Stimulated activated CD8-positive, alpha-beta memory T cell treated with anti-CD3 and anti-CD28 coated beads, Interleukin-15, amount 100 ng/mL, for 1 hour (primary cell): ENCODE measurements around the gene MAP3K2.

Experiments used
- DNase-seq: peaks from one replicate; pipeline ENCODE4 v3.0.0-alpha.2; 2020; ENCODE audit warnings: low read depth

Gene MAP3K2, protein sequence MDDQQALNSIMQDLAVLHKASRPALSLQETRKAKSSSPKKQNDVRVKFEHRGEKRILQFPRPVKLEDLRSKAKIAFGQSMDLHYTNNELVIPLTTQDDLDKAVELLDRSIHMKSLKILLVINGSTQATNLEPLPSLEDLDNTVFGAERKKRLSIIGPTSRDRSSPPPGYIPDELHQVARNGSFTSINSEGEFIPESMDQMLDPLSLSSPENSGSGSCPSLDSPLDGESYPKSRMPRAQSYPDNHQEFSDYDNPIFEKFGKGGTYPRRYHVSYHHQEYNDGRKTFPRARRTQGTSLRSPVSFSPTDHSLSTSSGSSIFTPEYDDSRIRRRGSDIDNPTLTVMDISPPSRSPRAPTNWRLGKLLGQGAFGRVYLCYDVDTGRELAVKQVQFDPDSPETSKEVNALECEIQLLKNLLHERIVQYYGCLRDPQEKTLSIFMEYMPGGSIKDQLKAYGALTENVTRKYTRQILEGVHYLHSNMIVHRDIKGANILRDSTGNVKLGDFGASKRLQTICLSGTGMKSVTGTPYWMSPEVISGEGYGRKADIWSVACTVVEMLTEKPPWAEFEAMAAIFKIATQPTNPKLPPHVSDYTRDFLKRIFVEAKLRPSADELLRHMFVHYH

DNA sequence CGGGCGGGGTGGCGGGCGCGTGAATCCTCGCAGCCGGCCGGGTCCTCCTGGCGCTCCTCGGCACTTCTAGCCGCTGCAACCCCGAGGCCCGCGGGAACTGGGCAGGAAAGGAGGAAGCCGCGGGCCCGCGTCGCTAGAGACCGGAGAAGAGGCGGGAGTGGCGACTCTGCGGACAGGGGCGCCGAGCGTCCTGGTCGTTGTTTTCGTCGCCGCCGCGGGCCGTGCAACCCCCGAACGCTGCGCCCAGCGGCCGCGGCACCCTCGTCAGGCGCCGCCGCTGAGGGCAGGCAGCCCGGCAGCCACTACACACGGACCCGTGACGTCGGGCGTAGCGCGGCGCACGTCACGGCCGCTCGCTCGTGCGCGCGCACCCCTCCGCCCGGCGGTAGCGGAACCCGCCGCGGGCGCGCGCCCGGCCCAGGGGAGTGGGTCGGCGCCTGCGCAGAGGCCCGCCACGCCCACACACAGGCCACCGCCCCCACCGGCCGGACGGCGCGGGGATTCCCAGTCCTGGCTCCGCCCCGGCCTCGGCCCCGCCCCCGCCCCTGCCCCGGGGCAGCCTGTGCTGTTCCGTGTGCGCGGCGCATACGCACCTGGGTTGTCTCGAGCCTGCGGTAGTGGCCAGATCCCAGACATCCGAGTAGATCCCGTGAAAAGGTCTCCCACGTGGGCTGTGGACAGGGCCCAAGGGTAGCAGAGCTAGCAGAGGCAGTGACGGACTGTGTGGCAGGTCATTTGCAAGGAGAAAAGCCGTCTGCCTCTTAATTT is at the start of gene MAP3K2:
TSS of gene MAP3K2 (minus strand) at position 321 of the 768 bp plus-strand sequence. CDS start 44,846 bp downstream, outside the sequence.
- DNase-seq, result peak; percentile 92

DNA sequence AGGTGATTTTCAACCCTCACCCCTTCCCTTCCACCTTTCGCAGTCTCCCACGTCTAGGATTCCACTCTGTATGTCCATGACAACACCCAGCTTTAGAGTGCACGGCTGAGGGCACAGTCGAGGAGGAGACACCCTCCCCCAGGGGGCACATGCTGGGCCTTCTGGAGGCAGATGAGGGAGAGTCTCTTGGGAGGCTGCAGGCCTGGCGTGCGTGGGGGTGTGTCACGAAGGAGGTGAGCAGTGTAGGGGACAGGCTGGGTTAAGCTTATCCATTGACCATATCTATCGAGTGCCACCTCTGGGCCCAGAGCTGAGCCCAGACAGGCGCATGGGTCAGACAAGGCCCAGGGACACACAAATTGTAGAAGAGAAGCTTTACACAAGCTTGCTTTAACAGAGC is 49.3 kb upstream of the MAP3K2 start:
- no peak for DNase-seq

DNA sequence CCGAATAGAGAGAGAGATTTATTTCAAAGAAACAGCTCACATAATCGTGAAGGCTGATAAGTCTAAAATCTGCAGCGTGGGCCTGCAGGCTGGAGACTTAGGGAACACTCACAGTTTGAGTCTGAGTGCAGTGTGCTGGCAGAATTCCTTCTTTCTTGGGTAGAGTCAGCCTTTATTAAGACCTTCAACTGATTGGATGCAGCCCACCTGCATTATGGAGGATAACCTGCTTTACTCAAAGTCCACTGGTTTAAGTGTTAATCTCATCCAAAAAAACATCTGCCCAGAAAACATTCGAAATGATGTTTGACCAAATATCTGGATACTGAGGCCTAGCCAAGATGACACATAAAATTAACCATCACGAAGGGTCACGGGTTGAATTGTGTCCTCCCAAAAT is 46.7 kb upstream of the MAP3K2 start:
- no peak for DNase-seq

DNA sequence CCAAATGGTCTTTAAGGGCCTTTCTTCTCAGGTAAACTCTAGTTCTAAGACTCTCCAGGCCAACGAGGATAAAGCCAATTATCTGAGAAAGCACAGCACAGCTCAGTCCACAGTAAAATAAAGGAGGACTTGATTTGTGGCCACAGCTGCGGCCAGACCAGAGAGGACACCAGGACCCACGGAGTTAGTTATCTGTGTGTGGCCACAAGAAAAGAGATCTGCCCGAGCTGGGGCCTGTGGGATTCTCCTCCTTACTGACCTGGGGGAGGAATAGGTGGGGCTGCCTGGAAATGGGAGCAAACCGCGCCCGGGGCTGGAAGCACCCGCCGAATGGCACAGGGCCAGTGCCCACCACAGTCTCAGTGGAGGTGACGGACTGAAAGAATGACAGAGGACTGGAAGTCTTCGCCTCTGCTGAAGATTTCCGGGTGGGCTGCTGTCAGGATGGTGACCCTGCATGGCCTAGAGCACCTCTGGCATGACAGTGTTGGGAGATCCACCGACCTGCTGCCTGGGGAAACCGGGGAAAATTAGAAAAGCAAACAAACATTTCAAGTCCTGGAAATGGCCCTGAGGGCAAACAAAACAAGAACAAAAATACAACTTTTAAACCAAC is 43.7 kb upstream of the MAP3K2 start:
- DNase-seq, result no peak

DNA sequence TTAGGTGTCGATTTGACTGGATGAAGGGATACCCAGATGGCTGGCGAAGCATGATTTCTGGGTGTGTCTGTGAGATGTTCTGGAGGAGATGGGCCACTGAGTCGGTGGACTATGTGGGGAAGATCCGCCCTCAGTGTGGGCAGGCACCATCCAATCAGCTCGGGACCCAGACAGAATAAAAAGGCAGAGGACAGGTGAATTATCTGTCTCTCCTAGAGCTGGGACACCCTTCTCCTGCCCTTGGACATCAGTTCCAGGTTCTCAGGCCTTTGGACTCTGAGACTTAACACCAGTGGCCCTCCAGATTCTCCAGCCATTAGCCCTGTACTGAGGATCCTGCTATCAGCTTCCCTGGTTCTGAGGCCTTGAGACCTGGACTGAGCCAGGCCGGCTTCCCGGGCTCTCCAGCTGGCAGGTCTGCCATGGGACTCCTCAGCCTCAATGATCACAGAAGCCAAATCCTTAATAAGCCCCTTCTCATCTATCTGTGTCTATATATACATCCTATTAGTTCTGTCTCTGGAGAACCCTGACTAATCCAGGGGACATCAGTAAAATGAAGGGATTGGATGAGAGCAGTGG is 42.2 kb upstream of the MAP3K2 start:
- DNase-seq, result no peak

DNA sequence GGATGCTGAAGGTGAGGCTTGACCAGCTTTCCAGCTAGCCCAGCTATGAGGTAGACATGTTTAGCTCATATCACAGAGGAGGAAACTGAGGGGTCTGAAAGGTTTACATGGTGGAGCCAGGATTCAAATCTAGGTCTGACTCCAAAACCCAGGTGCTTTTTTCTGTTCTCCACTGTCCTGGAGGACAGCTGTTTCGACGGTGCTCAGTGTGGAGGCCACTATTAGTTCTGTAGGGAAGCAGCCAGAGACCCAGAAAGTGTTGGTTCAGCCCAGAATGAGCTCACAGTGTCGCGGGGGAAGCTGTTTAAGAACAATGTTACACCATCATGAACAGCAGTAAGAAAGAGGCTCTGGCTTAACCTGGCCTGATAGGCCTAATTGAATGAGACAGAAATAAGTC is 41.5 kb upstream of the MAP3K2 start:
- DNase-seq, result no peak

DNA sequence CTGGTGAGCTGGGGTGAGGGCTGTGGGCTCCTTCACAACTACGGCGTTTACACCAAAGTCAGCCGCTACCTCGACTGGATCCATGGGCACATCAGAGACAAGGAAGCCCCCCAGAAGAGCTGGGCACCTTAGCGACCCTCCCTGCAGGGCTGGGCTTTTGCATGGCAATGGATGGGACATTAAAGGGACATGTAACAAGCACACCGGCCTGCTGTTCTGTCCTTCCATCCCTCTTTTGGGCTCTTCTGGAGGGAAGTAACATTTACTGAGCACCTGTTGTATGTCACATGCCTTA is 41.0 kb upstream of the MAP3K2 start:
- no peak for DNase-seq

DNA sequence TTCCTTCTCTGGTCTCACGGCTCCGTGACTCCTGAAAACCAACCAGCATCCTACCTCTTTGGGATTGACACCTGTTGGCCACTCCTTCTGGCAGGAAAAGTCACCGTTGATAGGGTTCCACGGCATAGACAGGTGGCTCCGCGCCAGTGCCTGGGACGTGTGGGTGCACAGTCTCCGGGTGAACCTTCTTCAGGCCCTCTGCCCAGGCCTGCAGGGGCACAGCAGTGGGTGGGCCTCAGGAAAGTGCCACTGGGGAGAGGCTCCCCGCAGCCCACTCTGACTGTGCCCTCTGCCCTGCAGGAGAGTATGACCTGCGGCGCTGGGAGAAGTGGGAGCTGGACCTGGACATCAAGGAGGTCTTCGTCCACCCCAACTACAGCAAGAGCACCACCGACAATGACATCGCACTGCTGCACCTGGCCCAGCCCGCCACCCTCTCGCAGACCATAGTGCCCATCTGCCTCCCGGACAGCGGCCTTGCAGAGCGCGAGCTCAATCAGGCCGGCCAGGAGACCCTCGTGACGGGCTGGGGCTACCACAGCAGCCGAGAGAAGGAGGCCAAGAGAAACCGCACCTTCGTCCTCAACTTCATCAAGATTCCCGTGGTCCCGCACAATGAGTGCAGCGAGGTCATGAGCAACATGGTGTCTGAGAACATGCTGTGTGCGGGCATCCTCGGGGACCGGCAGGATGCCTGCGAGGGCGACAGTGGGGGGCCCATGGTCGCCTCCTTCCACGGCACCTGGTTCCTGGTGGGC is 40.5 kb upstream of the MAP3K2 start:
- no peak for DNase-seq

DNA sequence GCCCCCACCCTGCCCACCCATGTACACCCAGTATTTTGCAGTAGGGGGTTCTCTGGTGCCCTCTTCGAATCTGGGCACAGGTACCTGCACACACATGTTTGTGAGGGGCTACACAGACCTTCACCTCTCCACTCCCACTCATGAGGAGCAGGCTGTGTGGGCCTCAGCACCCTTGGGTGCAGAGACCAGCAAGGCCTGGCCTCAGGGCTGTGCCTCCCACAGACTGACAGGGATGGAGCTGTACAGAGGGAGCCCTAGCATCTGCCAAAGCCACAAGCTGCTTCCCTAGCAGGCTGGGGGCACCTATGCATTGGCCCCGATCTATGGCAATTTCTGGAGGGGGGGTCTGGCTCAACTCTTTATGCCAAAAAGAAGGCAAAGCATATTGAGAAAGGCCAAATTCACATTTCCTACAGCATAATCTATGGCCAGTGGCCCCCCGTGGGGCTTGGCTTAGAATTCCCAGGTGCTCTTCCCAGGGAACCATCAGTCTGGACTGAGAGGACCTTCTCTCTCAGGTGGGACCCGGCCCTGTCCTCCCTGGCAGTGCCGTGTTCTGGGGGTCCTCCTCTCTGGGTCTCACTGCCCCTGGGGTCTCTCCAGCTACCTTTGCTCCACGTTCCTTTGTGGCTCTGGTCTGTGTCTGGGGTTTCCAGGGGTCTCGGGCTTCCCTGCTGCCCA is 39.7 kb upstream of the MAP3K2 start:
- no peak for DNase-seq

DNA sequence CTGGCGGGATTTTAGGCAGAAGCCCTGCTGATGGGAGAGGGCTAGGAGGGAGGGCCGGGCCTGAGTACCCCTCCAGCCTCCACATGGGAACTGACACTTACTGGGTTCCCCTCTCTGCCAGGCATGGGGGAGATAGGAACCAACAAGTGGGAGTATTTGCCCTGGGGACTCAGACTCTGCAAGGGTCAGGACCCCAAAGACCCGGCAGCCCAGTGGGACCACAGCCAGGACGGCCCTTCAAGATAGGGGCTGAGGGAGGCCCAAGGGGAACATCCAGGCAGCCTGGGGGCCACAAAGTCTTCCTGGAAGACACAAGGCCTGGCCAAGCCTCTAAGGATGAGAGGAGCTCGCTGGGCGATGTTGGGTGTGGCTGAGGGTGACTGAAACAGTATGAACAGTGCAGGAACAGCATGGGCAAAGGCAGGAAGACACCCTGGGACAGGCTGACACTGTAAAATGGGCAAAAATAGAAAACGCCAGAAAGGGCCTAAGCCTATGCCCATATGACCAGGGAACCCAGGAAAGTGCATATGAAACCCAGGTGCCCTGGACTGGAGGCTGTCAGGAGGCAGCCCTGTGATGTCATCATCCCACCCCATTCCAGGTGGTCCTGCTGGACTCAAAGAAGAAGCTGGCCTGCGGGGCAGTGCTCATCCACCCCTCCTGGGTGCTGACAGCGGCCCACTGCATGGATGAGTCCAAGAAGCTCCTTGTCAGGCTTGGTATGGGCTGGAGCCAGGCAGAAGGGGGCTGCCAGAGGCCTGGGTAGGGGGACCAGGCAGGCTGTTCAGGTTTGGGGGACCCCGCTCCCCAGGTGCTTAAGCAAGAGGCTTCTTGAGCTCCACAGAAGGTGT is 39.0 kb upstream of the MAP3K2 start:
- no peak for DNase-seq

DNA sequence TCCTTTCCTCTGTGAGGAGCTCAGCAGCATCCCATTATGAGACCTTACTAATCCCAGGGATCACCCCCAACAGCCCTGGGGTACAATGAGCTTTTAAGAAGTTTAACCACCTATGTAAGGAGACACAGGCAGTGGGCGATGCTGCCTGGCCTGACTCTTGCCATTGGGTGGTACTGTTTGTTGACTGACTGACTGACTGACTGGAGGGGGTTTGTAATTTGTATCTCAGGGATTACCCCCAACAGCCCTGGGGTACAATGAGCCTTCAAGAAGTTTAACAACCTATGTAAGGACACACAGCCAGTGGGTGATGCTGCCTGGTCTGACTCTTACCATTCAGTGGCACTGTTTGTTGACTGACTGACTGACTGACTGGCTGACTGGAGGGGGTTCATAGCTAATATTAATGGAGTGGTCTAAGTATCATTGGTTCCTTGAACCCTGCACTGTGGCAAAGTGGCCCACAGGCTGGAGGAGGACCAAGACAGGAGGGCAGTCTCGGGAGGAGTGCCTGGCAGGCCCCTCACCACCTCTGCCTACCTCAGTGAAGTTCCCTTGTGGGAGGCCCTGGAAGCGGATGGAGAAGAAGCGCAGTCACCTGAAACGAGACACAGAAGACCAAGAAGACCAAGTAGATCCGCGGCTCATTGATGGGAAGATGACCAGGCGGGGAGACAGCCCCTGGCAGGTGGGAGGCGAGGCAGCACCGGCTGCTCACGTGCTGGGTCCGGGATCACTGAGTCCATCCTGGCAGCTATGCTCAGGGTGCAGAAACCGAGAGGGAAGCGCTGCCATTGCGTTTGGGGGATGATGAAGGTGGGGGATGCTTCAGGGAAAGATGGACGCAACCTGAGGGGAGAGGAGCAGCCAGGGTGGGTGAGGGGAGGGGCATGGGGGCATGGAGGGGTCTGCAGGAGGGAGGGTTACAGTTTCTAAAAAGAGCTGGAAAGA is 38.0 kb upstream of the MAP3K2 start:
- DNase-seq, result no peak

DNA sequence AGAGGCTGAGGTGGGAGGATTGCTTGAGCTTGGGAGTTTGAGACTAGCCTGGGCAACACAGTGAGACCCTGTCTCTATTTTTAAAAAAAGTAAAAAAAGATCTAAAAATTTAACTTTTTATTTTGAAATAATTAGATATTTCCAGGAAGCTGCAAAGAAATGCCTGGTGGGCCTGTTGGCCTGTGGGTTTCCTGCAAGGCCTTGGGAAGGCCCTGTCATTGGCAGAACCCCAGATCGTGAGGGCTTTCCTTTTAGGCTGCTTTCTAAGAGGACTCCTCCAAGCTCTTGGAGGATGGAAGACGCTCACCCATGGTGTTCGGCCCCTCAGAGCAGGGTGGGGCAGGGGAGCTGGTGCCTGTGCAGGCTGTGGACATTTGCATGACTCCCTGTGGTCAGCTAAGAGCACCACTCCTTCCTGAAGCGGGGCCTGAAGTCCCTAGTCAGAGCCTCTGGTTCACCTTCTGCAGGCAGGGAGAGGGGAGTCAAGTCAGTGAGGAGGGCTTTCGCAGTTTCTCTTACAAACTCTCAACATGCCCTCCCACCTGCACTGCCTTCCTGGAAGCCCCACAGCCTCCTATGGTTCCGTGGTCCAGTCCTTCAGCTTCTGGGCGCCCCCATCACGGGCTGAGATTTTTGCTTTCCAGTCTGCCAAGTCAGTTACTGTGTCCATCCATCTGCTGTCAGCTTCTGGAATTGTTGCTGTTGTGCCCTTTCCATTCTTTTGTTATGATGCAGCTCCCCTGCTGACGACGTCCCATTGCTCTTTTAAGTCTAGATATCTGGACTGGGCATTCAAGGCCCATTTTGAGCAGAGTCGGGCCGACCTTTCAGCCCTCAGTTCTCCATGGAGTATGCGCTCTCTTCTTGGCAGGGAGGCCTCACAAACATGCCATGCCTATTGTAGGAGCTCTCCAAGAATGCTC is 37.1 kb upstream of the MAP3K2 start:
- no peak for DNase-seq

DNA sequence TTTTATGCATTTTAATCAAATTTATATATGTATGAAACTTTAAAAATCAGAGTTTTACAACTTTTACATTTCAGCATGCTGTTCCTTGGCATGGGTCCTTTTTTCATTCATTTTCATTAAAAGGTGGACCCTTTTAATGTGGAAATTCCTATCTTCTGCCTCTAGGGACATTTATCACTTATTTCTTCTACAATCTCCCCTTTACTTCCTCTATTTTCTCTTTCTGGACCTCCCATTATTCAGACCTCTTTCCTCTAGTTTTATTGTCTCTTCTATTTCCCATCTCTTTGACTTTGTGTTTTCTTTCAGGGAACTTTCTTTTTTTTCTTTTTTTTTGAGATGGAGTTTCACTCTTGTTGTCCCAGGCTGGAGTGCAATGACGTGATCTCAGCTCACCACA is 36.1 kb upstream of the MAP3K2 start:
- no peak for DNase-seq

DNA sequence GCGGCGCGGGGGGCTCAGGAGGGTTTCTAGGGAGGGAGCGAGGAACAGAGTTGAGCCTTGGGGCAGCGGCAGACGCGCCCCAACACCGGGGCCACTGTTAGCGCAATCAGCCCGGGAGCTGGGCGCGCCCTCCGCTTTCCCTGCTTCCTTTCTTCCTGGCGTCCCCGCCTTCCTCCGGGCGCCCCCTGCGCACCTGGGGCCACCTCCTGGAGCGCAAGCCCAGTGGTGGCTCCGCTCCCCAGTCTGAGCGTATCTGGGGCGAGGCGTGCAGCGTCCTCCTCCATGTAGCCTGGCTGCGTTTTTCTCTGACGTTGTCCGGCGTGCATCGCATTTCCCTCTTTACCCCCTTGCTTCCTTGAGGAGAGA is 35.7 kb upstream of the MAP3K2 start:
- DNase-seq, result no peak

DNA sequence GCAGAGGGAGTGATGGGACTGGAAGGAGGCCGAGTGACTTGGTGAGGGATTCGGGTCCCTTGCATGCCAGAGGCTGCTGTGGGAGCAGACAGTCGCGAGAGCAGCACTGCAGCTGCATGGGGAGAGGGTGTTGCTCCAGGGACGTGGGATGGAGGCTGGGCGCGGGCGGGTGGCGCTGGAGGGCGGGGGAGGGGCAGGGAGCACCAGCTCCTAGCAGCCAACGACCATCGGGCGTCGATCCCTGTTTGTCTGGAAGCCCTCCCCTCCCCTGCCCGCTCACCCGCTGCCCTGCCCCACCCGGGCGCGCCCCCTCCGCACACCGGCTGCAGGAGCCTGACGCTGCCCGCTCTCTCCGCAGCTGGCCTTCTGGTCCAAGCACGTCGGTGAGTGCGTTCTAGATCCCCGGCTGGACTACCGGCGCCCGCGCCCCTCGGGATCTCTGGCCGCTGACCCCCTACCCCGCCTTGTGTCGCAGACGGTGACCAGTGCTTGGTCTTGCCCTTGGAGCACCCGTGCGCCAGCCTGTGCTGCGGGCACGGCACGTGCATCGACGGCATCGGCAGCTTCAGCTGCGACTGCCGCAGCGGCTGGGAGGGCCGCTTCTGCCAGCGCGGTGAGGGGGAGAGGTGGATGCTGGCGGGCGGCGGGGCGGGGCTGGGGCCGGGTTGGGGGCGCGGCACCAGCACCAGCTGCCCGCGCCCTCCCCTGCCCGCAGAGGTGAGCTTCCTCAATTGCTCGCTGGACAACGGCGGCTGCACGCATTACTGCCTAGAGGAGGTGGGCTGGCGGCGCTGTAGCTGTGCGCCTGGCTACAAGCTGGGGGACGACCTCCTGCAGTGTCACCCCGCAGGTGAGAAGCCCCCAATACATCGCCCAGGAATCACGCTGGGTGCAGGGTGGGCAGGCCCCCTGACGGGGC is 35.0 kb upstream of the MAP3K2 start:
- DNase-seq, result no peak

DNA sequence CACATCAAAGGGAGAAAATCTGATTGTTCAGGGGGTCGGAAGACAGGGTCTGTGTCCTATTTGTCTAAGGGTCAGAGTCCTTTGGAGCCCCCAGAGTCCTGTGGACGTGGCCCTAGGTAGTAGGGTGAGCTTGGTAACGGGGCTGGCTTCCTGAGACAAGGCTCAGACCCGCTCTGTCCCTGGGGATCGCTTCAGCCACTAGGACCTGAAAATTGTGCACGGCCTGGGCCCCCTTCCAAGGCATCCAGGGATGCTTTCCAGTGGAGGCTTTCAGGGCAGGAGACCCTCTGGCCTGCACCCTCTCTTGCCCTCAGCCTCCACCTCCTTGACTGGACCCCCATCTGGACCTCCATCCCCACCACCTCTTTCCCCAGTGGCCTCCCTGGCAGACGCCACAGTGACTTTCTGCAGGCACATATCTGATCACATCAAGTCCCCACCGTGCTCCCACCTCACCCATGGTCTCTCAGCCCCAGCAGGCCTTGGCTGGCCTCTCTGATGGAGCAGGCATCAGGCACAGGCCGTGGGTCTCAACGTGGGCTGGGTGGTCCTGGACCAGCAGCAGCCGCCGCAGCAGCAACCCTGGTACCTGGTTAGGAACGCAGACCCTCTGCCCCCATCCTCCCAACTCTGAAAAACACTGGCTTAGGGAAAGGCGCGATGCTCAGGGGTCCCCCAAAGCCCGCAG is 34.2 kb upstream of the MAP3K2 start:
- DNase-seq, result no peak
